ENCODE data around the gene AFF1.
"Not testable (repeated sequence)": the region's sequence is repeated elsewhere in the genome, so short reads cannot be mapped to it uniquely, and the experiment has no call there.

Gene AFF1

GRCh38 chr4:86978709-86979108 lies 43.9 kb downstream of the AFF1 start:
- DNase-seq = no peak

GRCh38 chr4:86980230-86980629 lies 45.4 kb downstream of the AFF1 start:
- DNase-seq = no peak

GRCh38 chr4:86981789-86982188 lies 47.0 kb downstream of the AFF1 start:
- no peak for DNase-seq

GRCh38 chr4:86985852-86986251 lies 51.0 kb downstream of the AFF1 start:
- not testable (repeated sequence) for DNase-seq

GRCh38 chr4:86989658-86990057 lies 54.8 kb downstream of the AFF1 start:
- not testable (repeated sequence) for DNase-seq

- DNase-seq = no peak
Measured at GRCh38 chr4:86990510-86990909, 55.7 kb downstream of the AFF1 start.

- DNase-seq = no peak
Measured at GRCh38 chr4:86991994-86992393, 57.2 kb downstream of the AFF1 start.

GRCh38 chr4:86993909-86994681 lies 59.3 kb downstream of the AFF1 start:
- DNase-seq = no peak

- DNase-seq = no peak
Measured at GRCh38 chr4:86994686-86995085, 59.9 kb downstream of the AFF1 start.

- DNase-seq = not testable (repeated sequence)
Measured at GRCh38 chr4:86996510-86996909, 61.7 kb downstream of the AFF1 start.

GRCh38 chr4:86999136-86999643 lies 64.4 kb downstream of the AFF1 start:
- DNase-seq = no peak

GRCh38 chr4:87002682-87003043 lies 67.9 kb downstream of the AFF1 start:
- DNase-seq = no peak

- DNase-seq = no peak
Measured at GRCh38 chr4:87003266-87003665, 68.5 kb downstream of the AFF1 start.

GRCh38 chr4:87005369-87005689 lies 70.5 kb downstream of the AFF1 start:
- no peak for DNase-seq

GRCh38 chr4:87005690-87006425 lies 71.0 kb downstream of the AFF1 start:
- peak; percentile 67 for DNase-seq

GRCh38 chr4:87006426-87006675 lies 71.5 kb downstream of the AFF1 start:
- no peak for DNase-seq

- peak; percentile 95 for DNase-seq
Measured at GRCh38 chr4:87006676-87007527, 72.1 kb downstream of the AFF1 start.

- no peak for DNase-seq
Measured at GRCh38 chr4:87007528-87008446, 73.0 kb downstream of the AFF1 start.

GRCh38 chr4:87009095-87009648 lies 74.4 kb downstream of the AFF1 start:
- no peak for DNase-seq

- DNase-seq = no peak
Measured at GRCh38 chr4:87010192-87010591, 75.4 kb downstream of the AFF1 start.

- no peak for DNase-seq
Measured at GRCh38 chr4:87011340-87012034, 76.7 kb downstream of the AFF1 start.

Measured in activated CD8-positive, alpha-beta memory T cell treated with anti-CD3 and anti-CD28 coated beads for 24 hours (primary cell).